ENCODE results near the gene CEP72.

GRCh38 chr5:685262-686171 lies 73.4 kb downstream of the CEP72 start:
- TF ChIP-seq POLR2AphosphoS5 (IDR thresholded peaks at IDR 0.05; ENCODE audit: insufficient read depth in 1 of 2, low read depth in 1 of 2) (no peak), CTCF (IDR thresholded peaks at IDR 0.05) (no peak), POLR2A (IDR thresholded peaks at IDR 0.05) (no peak)
